ENCODE data around the gene SLC6A12. TPM values are rescaled to one million over a fixed set of nuclear protein-coding genes. Genes with fewer than 3 reads are reported as not detected.

The SLC6A12 gene
- total RNA-seq, 1 experiment from 2014 or later = 2.1 TPM

DNA sequence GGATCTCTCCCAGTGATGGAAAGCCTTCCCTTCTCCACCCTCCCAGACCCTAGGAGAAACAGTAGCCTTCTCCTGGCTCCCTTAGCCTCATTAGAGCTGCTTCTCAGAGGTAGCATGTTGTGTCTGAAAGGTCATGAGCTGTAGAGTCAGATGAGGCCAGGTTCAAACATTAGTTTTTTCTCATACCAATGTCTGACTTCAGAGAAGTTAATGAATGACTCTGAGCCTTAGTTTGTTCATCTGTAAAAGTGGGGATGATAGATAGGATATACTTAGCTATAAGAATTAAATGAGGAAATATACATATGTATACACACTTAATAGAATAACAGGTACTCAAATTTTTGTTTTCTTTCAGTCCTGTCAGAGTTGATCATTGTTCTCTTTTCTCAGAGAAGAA lies 48.2 kb upstream of the SLC6A12 start:
- Mint-ChIP-seq H3K4me1 (ENCODE audit: low read depth, unreplicated experiment) (peaks cover 11% of the 10 kb centered on the region), H3K27me3 (ENCODE audit: insufficient read depth, unreplicated experiment) (peaks cover 23% of the 10 kb centered on the region), H3K36me3 (ENCODE audit: insufficient read depth, unreplicated experiment) (no peaks in the 10 kb centered on the region), H3K9me3 (ENCODE audit: unreplicated experiment) (no peaks in the 10 kb centered on the region), H3K27ac (ENCODE audit: unreplicated experiment) (no peak overlapping the region), H3K4me3 (ENCODE audit: unreplicated experiment) (no peak overlapping the region)
- Histone ChIP-seq H3K27me3 (replicated peaks; ENCODE audit: control insufficient read depth, insufficient read depth, low read length) (no peaks in the 10 kb centered on the region), H3K4me1 (no peaks in the 10 kb centered on the region), H3K9me3 (no peaks in the 10 kb centered on the region), H3K36me3 (ENCODE audit: control insufficient read depth, insufficient read depth, low read length) (no peaks in the 10 kb centered on the region), H3K4me3 (ENCODE audit: low read depth, low read length) (no peak overlapping the region)
- CTCF ChIA-PET = no interaction called here
- TF ChIP-seq, protein P1, sequence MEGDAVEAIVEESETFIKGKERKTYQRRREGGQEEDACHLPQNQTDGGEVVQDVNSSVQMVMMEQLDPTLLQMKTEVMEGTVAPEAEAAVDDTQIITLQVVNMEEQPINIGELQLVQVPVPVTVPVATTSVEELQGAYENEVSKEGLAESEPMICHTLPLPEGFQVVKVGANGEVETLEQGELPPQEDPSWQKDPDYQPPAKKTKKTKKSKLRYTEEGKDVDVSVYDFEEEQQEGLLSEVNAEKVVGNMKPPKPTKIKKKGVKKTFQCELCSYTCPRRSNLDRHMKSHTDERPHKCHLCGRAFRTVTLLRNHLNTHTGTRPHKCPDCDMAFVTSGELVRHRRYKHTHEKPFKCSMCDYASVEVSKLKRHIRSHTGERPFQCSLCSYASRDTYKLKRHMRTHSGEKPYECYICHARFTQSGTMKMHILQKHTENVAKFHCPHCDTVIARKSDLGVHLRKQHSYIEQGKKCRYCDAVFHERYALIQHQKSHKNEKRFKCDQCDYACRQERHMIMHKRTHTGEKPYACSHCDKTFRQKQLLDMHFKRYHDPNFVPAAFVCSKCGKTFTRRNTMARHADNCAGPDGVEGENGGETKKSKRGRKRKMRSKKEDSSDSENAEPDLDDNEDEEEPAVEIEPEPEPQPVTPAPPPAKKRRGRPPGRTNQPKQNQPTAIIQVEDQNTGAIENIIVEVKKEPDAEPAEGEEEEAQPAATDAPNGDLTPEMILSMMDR (IDR thresholded peaks at IDR 0.05; ENCODE audit: insufficient read depth in 1 of 2, low read depth in 1 of 2, low read length in 1 of 2, severe bottlenecking in 1 of 2, unreplicated experiment in 1 of 2) = no peak
- intact Hi-C loops (cut with micrococcal nuclease; ENCODE audit: unreplicated experiment) = loop anchor here (5.0 kb wide), 1 partner anchor 285 kb away; no protein-coding TSS in a partner anchor
- DNase-seq = no peak
- no TSS peak for BruUV-seq (replicated peaks)
- POLR2A ChIA-PET = no interaction called here

DNA sequence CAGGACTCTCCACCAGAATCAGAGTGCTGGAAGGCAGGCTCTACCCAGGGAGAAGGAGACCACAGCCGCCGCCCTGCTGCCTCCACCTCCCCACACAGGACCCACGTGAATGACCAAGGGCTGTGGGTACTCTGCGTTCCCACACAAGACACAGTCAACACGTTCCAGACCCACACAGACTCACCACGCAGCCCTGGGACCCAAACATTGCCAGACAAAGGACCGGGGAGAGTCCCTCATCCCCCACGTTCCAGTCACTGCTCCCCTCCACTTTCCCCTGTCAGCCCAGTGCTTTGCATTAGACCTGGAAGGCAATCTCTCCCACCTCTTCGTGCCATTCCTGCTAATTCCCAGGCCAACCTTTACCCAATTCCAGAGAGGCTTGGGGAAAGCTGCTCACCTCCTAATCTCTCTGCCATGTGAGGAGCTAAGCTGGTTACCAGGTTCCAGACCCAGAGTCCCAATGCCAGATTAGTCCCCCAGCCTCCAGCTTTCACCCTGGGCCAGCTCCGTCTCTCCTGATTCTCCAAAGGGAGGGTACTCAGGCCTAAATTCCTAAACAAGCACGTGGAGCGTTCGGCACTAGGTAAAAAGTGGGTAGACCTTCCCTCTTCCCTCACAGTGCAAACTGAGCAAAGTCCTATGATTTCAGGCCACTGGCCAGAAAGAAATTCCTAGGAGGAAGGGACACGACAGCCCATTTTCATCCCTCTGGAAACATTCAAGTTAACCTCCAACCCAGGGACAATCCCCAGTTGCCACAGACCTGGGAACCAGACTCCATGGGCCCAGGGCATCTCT lies 43.8 kb upstream of the SLC6A12 start:
- no TSS peak for BruUV-seq (replicated peaks)
- intact Hi-C loops (cut with micrococcal nuclease; ENCODE audit: unreplicated experiment) = no loop called here
- Histone ChIP-seq H3K9me3 (no peaks in the 10 kb centered on the region), H3K36me3 (ENCODE audit: control insufficient read depth, insufficient read depth, low read length) (no peaks in the 10 kb centered on the region), H3K4me1 (no peaks in the 10 kb centered on the region), H3K4me3 (ENCODE audit: low read depth, low read length) (no peak overlapping the region), H3K27me3 (replicated peaks; ENCODE audit: control insufficient read depth, insufficient read depth, low read length) (no peaks in the 10 kb centered on the region)
- DNase-seq = no peak
- no peaks in the 10 kb centered on the region for H3K36me3 Mint-ChIP-seq (ENCODE audit: insufficient read depth, unreplicated experiment)
- no peak overlapping the region for H3K27ac Mint-ChIP-seq (ENCODE audit: unreplicated experiment)
- ChIA-PET CTCF (interaction anchor here (0.7 kb wide), 1 partner anchor 30 kb away, joined by 3 read pairs; no protein-coding TSS in a partner anchor), POLR2A (no interaction called here)
- no peaks in the 10 kb centered on the region for H3K9me3 Mint-ChIP-seq (ENCODE audit: unreplicated experiment)
- TF ChIP-seq, protein P1 (IDR thresholded peaks at IDR 0.05; ENCODE audit: insufficient read depth in 1 of 2, low read depth in 1 of 2, low read length in 1 of 2, severe bottlenecking in 1 of 2, unreplicated experiment in 1 of 2) = no peak
- H3K4me3 Mint-ChIP-seq (ENCODE audit: unreplicated experiment) = no peak overlapping the region
- H3K4me1 Mint-ChIP-seq (ENCODE audit: low read depth, unreplicated experiment) = peaks cover 8% of the 10 kb centered on the region
- H3K27me3 Mint-ChIP-seq (ENCODE audit: insufficient read depth, unreplicated experiment) = peaks cover 17% of the 10 kb centered on the region

DNA sequence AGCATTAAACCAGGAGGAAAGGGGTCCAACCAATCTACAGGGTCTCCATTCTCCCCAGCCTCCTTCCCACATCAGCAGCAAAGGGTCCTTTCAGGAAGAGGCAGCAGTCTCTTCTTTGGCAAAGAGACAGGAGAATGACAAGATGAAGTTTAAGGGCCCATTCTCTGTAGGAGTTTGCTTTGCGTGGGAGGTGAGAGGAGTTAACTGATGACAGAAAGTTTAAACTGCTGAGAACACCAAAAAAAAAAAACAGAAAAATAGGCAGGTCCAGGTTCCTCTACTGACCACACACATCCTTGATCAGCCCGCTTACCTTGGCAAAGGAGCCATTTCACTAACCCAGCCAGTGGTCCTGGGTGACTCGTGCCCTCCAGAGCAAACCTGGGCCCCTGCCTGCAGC lies 43.0 kb upstream of the SLC6A12 start:
- TF ChIP-seq, protein P1 (IDR thresholded peaks at IDR 0.05; ENCODE audit: insufficient read depth in 1 of 2, low read depth in 1 of 2, low read length in 1 of 2, severe bottlenecking in 1 of 2, unreplicated experiment in 1 of 2) = no peak
- Mint-ChIP-seq H3K27ac (ENCODE audit: unreplicated experiment) (no peak overlapping the region), H3K36me3 (ENCODE audit: insufficient read depth, unreplicated experiment) (no peaks in the 10 kb centered on the region), H3K9me3 (ENCODE audit: unreplicated experiment) (no peaks in the 10 kb centered on the region), H3K27me3 (ENCODE audit: insufficient read depth, unreplicated experiment) (peaks cover 17% of the 10 kb centered on the region), H3K4me3 (ENCODE audit: unreplicated experiment) (no peak overlapping the region), H3K4me1 (ENCODE audit: low read depth, unreplicated experiment) (peaks cover under 1% of the 10 kb centered on the region)
- DNase-seq = no peak
- ChIA-PET CTCF (interaction anchor here (0.7 kb wide), 1 partner anchor 29 kb away, joined by 3 read pairs; no protein-coding TSS in a partner anchor), POLR2A (no interaction called here)
- no peak overlapping the region for H3K4me3 ChIP-seq (ENCODE audit: low read depth, low read length)
- no TSS peak for BruUV-seq (replicated peaks)
- H3K27me3 ChIP-seq (replicated peaks; ENCODE audit: control insufficient read depth, insufficient read depth, low read length) = no peaks in the 10 kb centered on the region
- no peaks in the 10 kb centered on the region for H3K9me3 ChIP-seq
- H3K36me3 ChIP-seq (ENCODE audit: control insufficient read depth, insufficient read depth, low read length) = no peaks in the 10 kb centered on the region
- intact Hi-C loops (cut with micrococcal nuclease; ENCODE audit: unreplicated experiment) = no loop called here
- no peaks in the 10 kb centered on the region for H3K4me1 ChIP-seq
